Tibial nerve (tissue), 4 donors: ENCODE results near the gene AFF3.

Experiments
- EP300 ChIP-seq, 2 donors: sonication (generic); formaldehyde crosslinking; IDR thresholded peaks; one replicate each; pipeline ENCODE4 v1.6.1; 2017; ENCODE audit warnings: antibody characterized with exemption in 2 of 2, mild to moderate bottlenecking in 1 of 2
- TF ChIP-seq, protein P1 (sequence below), 5 experiments: fragments of 200-600 bp in 3 of 5; fragments of 450-650 bp in 2 of 5; sonication (generic) in 3 of 5; IDR thresholded peaks; one replicate each; pipeline ENCODE4 v1.5.1; 2016 to 2019; ENCODE audit warnings: antibody characterized with exemption in 5 of 5, mild to moderate bottlenecking in 3 of 5, moderate library complexity in 2 of 5

- TF ChIP-seq EP300 (IDR thresholded peaks at IDR 0.05) = no peak
- TF ChIP-seq, protein P1, sequence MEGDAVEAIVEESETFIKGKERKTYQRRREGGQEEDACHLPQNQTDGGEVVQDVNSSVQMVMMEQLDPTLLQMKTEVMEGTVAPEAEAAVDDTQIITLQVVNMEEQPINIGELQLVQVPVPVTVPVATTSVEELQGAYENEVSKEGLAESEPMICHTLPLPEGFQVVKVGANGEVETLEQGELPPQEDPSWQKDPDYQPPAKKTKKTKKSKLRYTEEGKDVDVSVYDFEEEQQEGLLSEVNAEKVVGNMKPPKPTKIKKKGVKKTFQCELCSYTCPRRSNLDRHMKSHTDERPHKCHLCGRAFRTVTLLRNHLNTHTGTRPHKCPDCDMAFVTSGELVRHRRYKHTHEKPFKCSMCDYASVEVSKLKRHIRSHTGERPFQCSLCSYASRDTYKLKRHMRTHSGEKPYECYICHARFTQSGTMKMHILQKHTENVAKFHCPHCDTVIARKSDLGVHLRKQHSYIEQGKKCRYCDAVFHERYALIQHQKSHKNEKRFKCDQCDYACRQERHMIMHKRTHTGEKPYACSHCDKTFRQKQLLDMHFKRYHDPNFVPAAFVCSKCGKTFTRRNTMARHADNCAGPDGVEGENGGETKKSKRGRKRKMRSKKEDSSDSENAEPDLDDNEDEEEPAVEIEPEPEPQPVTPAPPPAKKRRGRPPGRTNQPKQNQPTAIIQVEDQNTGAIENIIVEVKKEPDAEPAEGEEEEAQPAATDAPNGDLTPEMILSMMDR (IDR thresholded peaks at IDR 0.05) = no peak
Measured at GRCh38 chr2:99971326-99971900, 171.0 kb downstream of the AFF3 start.
